Stimulated activated CD4-positive, alpha-beta T cell treated with anti-CD3 and anti-CD28 coated beads, Interleukin-15, amount 100 ng/mL, for 24 hours (primary cell): ENCODE results near the gene RCL1.
"Not testable (repeated sequence)": the region's sequence is repeated elsewhere in the genome, so short reads cannot be mapped to it uniquely, and the experiment has no call there.

Source experiments
- DNase-seq: peaks from one replicate; pipeline ENCODE4 v3.0.0-alpha.2; 2020

RCL1 gene, protein sequence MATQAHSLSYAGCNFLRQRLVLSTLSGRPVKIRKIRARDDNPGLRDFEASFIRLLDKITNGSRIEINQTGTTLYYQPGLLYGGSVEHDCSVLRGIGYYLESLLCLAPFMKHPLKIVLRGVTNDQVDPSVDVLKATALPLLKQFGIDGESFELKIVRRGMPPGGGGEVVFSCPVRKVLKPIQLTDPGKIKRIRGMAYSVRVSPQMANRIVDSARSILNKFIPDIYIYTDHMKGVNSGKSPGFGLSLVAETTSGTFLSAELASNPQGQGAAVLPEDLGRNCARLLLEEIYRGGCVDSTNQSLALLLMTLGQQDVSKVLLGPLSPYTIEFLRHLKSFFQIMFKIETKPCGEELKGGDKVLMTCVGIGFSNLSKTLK

DNA sequence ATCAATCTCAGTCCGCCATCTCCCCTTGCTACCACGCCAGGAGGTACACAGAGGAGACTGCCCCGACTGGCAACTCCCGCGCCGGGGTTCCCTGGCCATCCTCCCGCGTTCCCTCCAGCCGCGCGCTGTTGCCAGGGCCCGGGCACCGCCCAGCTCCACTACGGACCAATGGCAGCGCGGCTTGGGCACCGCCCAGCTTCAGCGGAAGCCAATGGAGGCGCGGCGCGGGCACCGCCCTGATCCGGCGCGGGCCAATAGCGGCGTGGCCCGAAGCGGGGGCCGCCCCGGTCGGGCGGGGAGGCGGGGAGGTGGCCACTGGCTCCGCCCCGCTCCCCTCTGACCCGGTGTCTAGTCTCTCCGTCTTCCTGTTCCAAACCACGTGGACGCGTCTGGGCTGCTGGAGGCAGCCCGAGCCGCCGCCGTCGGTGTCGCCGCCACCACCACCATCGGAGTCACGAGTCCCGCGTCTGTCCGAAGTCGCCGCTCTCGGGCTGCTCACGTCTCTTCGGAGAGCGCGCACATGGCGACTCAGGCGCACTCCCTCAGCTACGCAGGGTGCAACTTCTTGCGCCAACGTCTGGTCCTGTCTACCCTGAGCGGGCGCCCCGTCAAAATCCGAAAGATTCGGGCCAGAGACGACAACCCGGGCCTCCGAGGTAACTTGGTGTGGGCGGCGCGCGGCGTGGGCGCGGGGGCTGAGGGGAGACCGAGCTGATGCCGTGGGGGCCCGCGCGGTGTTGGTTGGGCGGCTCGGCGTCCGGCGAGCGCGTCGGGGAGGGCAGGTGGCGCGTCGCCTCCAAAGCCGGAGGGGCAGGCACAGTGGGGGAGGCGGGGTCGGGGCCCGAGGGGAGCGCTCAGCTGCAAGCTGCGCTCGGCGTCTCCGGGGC, at the start of gene RCL1:
Gene RCL1, plus strand, starts transcription at position 373 of the 887 bp plus-strand sequence. Its CDS starts 148 bp downstream, at position 521.
- peak; percentile 98 for DNase-seq

DNA sequence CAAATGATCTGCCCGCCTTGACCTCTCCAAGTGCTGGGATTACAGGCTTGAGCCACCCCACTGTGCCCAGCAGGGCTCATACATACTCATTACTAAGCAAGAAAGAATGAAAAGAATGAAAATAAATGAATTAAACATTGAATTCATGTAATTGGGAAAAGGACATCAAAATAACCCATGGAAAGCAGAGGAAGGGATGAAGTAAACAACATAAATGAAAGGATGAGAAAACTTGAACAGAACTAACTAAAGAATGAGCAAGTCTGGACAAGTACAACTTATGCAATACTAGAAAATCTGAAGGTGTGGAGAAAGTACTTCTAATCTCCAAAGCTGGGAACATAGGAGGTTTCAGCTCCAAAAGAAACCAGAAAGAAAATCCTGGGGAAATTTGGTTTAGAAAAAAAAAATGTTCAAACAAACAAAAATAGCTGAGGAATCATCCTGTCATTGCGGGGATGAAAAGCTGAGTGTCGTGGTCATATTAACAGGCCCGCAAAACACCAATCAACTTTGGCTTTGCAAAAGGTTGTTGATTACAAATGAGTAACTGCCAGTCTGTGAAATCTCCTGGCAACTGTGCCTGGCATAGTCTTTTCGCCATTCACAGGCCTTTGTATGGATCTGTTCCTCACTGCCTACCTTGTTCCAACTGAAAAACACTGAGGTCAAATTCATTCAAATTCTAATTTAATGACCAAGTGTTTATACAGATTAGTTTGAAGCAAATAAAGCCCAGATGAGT, 49.4 kb upstream of the RCL1 start:
- DNase-seq: no peak

DNA sequence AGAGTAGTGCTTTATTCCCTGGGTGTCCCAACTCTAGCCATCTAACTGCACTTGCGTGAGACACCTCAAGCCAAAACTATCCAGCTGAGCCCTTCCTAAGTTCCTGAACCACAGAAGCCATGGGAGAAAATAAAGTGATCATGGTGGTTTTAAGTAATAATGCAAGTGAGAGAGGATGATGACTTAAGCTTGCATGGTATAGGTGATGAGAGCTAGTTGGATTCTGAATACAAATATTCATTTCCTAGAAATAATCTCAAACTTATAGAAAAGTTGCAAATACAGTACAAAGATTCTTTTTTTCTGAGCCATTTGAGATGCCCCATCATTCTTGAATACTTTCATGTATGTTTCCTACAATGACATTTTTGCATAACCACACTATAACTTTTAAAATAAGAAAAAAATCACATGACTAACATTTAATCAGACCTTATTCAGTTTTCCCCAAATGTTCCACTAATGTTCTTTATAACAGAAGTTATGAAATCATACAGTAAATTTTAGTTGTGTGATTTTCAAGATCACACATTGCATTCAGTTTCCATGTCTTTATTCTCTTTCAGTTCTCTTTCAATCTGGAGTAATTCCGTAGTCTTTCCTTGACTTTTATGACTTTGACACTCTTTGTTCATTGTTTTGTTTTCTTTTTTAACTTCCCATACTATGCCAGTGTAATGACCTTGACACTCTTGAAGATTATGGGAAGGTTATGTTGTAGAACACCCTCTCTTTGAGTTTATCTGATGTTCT, 46.3 kb upstream of the RCL1 start:
- DNase-seq: no peak

DNA sequence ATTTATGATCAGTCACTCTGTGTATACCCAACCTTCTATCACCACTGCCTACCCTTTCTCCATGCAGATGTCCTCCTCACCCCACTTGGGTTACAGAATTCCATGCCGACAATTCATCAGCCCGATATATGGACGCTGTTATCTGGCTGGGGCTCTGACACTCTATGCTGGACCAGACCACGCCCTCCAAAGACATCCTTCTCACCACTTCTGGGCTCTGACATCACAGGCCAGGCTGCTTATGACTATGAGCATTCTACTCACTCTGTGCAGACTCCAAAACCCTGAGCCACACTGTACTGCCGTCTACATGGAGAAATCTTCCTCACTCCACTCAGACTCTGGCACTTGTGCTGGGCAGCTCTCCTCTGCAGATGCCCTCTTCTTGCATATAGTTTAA, 44.1 kb upstream of the RCL1 start:
- DNase-seq: no peak

DNA sequence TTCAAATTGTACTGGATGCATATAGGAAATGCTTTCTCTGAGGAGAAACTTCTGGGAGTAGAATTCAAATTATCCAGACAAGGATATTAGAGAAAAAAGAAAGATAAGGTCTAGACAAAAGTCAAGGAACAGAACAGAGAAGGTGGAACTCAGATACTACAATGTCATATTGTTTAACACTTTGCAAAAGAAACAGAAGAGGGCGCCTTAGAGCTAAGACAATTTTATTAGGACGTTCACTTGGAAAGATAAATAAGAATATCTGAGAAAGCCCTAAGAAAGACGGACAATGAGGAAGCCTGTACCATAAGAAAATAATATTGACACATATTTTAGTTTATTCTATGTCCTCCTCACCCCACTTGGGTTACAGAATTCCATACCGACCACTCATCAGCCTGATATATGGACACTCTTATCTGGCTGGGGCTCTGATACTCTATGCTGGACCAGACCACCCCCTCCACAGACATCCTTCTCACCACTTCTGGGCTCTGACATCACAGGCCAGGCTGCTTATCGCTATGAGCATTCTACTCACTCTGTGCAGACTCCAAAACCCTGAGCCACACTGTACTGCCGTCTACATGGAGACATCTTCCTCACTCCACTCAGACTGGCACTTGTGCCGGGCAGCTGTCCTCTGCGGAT, 42.6 kb upstream of the RCL1 start:
- DNase-seq: no peak

DNA sequence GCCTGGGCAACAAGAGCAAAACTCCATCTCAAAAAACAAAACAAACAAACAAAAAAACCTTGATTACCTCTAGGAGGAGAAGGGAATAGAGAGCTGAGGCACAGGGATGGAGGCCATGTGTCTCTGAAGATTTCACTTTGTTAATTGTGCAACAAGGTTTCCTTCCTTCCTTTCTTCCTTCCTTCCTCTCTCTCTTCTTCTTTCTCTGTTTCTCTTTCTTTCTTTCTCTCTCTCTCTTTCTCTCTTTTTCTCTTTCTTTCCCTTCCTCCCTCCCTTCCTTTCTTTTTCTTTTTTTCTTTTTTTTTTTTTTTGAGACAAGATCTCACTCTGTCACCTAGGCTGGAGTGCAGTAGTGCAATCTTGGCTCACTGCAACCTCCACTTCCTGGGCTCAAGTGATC, 38.2 kb upstream of the RCL1 start:
- not testable (repeated sequence) for DNase-seq

DNA sequence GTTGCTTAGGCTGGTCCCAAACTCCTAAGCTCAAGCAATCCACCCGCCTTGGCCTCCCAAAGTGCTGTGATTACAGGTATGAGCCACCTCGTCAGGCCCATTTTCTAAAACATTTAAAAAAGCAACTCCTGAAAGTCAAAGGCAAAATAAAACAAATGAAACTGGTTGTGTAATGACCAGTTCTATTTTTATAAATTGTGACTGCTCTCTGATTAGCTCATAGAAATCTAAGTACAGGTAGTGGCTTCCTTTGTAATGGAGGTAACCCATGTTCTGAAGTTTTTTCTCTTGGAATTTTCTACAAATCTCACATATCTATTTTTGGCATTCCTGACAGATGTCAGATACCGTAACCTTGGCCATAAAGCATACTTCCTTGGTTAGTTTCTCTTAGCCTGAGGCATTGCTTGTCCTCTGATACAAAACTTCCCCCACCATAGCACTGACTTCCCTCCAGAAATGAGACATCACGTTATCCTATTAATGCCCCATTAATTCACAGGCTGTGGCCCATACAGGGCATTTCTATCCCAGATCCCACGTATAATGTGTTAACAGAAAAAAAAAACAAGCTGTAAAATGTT, 37.6 kb upstream of the RCL1 start:
- no peak for DNase-seq

DNA sequence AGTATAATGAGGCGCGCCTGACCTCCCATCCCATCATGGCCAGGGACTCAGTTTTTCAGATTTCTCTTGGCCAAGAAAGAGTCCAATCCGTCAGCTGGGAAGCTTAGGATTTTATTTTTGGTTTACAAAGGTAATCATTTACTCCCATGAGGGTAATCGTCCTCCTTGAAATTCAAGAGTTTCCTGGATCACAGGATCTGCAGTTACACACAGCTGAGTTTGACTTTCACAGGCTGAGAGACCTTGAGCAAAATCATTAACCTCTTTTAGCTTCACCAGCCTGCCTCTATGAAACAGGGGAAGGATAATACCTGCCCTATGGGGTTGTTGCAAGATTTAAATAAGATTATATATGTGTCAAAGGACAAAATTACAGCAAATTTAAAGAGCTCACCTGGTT, 36.3 kb upstream of the RCL1 start:
- no peak for DNase-seq

DNA sequence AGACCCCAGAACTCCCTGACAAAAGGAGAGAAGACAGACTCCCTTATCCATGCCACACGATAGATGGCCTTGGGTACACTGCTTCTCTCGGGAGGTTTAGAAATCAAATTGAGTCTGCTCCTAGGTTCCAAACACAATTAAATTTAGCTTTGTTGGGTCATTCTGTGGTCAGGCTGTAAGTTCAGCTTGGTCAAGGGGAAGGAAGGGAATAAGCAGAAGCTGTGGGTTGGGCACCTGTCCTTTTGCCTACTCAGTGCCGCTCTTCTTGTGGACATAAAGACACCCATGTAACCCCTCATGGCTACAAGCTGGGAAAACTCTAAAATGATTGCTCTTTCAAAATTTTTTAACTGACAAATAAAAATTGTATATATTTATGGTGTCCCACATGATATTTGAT, 32.6 kb upstream of the RCL1 start:
- DNase-seq: no peak

DNA sequence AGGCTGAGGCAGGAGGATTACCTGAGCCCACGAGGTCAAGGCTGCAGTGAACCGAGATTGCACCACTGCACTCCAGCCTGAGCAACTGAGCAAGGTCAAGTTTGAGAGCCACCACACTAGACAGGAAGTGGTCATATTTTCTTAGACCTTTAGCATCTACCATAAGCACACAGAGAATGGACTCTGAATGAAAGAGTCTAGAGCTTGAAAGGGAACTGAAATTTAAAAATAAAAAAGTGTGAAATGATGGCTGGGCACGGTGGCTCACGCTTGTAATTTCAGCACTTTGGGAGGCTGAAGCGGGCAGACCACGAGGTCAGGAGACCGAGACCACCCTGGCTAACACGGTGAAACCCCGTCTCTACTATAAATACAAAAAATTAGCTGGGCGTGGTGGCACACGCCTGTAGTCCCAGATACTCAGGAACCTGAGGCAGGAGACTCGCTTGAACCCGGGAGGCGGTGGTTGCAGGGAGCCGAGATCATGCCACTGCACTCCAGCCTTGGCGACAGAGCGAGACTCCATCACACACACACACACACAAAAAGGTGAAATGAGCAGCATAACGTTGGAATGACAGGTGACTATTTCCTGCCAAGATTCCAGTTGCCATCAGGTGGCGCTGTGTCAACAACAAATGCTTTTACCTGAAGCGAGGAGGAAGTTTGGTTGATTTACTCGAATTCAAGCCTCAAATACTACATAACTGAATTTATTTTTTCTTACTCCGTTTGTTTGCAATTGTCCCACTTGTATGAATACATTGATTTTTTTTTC, 30.4 kb upstream of the RCL1 start:
- peak; percentile 87 for DNase-seq

DNA sequence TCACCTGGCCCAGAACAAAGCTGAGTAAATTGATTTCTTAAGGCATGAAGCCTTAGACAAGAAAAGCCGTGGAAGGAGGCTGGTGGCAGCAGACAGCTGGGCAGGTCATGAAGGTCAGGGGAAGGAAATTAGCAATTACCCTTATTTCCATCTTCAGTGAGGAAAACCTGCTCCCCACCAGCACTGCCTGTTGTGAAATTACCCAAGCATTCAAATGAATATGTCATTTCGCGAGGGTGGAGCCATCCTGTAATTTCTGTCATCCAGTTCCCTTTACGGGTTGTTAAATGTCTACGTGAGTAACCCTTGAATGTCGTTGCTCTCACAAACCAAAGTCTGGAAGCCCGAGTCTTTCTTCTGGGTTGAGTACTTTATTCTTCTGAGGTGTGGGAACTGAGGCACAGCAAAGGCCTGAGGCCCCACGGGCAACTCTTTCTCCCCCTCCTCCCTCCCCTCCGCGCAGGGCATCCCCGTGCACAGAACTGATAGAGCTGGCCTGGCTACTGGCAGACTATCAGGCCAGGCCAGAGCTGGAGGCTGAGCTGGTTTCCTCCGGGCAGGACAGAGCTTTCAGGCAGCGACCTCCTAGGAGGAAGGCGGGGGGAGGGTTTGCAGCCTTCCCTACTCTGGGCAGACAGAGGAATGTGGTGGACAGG, 29.7 kb upstream of the RCL1 start:
- DNase-seq: peak; percentile 20

DNA sequence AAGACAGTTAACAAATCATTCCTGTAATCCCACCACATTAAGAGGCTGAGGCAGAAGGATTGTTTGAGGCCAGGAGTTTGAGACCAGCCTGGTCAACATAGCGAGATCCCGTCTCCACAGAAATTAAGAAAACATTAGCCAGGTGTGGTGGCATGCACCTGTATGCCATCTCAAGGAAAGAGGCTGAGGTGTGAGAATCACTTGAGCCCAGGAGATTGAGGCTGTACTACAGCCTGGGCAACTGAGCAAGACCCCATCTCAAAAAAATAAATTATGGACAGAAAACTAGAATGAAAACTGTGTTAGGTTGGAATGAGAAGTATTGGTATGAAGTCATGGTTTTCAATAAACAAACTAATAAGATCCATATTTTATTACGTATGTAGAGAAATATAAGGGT, 28.7 kb upstream of the RCL1 start:
- no peak for DNase-seq

DNA sequence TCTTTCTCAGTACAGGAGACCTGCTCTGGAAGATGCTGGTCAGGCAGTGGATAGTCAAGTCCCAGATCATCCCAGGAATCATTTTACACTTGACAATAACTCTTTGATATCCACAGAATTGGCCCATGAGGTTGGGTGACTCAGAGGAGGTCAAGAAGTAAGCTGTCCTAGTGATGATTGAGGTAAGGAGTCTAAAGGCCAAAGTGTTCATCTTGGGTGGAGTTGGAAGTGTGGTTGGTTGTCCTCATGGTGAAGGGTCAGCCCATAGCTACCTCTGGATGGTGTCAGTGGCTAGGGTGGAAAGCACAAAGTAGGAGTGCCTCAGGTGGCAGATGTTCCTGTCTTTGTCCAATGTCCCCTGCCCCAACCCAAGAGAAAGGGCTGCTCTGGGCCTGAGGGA, 24.1 kb upstream of the RCL1 start:
- no peak for DNase-seq

DNA sequence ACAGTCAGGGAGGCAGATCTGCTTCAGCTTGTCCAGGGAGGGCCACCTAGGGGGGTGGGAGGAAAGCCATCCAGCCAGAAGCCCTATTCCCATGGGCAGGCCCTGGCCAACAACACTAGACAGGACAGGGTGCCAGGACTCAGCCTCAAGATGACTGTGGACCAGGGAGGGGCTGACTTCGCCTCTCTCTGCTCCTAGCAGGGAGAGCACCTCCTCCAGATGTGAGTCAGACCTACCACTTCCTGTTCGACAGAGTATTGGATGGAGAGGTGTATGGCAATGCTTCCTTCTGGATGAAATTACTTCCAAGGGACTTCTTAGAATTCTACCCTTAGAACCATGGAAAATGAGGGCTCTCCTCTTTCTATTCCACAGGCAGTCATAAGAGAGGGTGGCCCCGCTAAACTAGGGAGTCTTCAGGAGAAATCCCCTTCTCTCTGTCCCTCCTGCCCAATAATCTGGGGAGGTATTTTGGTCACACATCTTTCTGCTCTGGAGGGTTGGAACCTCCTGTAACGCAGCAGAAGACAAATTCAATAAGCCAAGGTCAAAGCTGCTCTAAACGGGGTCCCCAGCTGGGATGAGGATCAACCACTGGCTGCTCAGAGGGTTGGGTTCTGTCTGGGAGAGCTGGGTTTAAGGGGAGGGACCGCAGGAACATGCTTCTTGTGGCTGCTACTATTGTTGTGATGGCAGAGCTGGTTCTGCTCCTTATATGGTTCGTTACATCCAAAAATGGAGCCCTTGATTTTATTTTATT, 23.2 kb upstream of the RCL1 start:
- DNase-seq: peak; percentile 47

DNA sequence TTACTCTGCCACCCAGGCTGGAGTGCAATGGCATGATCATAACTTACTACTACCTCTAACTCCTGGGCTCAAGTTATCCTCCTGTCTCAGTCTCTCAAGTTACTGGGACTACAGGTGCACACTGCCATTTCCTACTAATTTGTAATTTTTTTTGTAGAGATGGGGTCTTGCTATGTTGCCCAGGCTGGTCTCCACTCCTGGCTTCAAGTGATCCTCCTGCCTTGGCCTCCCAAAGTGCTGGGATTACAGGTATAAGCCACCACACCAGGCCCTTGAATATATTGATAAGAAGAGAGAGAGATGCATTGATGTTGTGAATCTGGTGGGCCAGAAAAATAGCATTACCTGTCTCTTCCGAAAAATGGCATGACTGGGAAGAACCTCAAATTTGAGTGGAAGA, 21.0 kb upstream of the RCL1 start:
- DNase-seq: no peak

DNA sequence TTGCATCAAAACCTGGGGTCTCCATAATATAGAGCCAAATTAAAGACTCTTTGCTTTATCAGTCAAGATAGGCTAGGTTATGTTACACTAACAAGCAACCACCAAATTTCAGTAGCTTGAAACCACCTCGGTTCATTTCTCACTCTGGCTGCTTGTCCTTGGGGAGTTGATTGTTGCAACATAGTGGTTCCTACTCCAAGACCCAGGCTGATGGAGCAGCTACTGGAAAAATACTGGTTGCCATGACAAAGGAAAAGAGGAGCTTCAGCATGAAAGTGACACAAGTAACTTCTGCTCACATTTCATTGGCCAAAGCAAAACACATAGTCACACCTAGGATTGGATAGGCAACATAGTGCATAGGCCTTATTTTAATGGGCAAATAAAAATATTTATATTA, 18.5 kb upstream of the RCL1 start:
- no peak for DNase-seq

DNA sequence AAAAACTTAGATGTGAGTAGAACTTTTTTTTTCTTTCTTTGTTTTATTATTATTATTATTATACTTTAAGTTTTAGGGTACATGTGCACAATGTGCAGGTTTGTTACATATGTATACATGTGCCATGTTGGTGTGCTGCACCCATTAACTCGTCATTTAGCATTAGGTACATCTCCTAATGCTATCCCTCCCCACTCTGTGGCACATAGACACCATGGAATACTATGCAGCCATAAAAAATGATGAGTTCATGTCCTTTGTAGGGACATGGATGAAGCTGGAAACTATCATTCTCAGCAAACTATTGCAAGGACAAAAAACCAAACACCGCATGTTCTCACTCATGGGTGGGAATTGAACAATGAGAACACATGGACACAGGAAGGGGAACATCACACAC, 17.8 kb upstream of the RCL1 start:
- DNase-seq: not testable (repeated sequence)

DNA sequence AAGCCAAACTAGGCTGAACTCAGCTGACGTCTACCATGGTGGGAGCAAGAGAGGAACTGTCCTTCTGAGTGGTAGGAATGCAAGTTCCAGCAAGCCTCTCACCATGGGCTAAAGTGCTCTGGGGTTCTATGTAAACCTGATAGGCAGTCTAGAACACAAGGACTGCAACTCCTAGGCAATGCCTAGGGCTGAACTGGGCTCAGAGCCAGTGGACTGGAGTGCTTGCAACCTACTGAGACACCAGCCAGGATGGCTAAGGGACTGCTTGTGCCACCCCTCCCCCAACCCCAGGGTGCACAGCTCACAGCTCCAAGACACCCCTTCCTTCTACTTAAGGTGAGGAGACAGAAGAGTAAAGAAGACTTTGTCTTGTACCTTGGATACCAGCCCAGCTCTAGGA, 12.1 kb upstream of the RCL1 start:
- no peak for DNase-seq

DNA sequence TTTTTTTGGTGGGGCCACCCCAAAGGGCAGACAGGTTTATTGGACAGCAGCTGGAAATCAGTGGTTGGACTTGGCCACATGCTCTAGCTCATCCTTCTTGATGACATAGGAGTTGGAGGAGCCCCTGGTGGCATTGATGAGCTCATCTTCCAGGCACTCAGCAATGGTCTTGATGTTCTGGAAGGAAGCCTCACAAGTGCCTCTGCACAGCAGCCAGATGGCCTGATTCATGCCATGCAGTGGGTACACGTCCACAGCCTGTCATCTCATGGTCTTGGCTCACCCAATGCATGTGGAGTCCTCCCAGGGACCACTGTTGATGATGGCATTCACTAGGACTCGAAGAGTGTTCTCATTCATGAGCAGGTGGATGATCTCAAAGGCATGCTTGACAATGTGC, 11.3 kb upstream of the RCL1 start:
- no peak for DNase-seq

DNA sequence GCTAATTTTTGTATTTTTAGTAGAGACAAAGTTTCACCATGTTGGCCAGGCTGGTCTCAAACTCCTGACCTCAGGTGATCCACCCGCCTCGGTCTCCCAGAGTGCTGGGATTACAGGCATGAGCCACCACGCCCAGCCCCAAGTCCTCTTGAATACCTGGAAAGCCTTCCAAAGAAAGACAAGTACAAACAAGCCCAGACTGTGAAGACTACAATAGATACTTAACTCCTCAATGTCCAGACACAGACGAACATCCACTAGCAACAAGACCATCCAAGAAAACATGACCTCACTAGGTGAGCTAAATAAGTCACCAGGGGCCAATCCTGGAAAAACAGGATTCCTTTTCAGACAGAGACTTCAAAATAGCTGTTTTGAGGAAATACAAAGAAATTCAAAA, 9.6 kb upstream of the RCL1 start:
- not testable (repeated sequence) for DNase-seq
